Measurements from ENCODE around the gene TRPC6.

DNA sequence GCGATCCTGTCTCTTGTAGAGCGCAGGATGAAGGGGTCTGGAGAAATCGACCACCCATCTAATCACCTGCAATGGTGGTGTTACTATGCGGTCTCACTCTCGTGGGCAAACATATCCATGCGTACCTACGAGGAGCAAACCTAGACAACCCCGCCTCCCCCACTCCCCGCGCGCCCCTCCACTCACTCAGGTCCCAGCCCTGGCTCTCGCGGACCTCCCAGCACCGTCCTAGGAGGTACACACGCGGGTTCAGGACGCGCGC is 887 bp downstream of the TRPC6 start:
- TF ChIP-seq, protein P1, sequence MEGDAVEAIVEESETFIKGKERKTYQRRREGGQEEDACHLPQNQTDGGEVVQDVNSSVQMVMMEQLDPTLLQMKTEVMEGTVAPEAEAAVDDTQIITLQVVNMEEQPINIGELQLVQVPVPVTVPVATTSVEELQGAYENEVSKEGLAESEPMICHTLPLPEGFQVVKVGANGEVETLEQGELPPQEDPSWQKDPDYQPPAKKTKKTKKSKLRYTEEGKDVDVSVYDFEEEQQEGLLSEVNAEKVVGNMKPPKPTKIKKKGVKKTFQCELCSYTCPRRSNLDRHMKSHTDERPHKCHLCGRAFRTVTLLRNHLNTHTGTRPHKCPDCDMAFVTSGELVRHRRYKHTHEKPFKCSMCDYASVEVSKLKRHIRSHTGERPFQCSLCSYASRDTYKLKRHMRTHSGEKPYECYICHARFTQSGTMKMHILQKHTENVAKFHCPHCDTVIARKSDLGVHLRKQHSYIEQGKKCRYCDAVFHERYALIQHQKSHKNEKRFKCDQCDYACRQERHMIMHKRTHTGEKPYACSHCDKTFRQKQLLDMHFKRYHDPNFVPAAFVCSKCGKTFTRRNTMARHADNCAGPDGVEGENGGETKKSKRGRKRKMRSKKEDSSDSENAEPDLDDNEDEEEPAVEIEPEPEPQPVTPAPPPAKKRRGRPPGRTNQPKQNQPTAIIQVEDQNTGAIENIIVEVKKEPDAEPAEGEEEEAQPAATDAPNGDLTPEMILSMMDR (IDR thresholded peaks at IDR 0.05): no peak
- TF ChIP-seq POLR2A (IDR thresholded peaks at IDR 0.05): no peak
